ENCODE results near the gene CRTC3. TPM values are rescaled to one million over a fixed set of nuclear protein-coding genes. Genes with fewer than 3 reads are reported as not detected.

Gene CRTC3
- total RNA-seq, 1 experiment from 2014 or later, result 3.9 TPM

GRCh38 chr15:90585863-90586262 lies 56.1 kb downstream of the CRTC3 start:
- no peak overlapping the region for H4K91ac ChIP-seq (ENCODE audit: insufficient read length, low read depth, low read length)
- H3K36me3 Mint-ChIP-seq (ENCODE audit: insufficient read depth in 1 of 3, low read depth in 3 of 3), result no peaks in the 10 kb centered on the region
- no peak overlapping the region for H2AFZ ChIP-seq (ENCODE audit: low read length)
- H2BK12ac ChIP-seq (ENCODE audit: insufficient read length, low read depth, low read length), result no peak overlapping the region
- no peak overlapping the region for H3K27ac Mint-ChIP-seq
- no peaks in the 10 kb centered on the region for H3K9me3 ChIP-seq (ENCODE audit: control insufficient read depth, low read depth, low read length)
- no peak overlapping the region for H3K4ac ChIP-seq (ENCODE audit: low read depth, low read length)
- peaks cover 37 to 48% of the 10 kb centered on the region in 2 experiments for H3K4me1 Mint-ChIP-seq
- H3K18ac ChIP-seq (ENCODE audit: insufficient read length, low read depth, low read length), result no peak overlapping the region
- H2BK20ac ChIP-seq (ENCODE audit: low read depth, low read length, poor library complexity, severe bottlenecking), result no peak overlapping the region
- H3K27ac ChIP-seq (ENCODE audit: insufficient read length, low read depth, low read length), result no peak overlapping the region
- TF ChIP-seq CTCF (conservative IDR thresholded peaks at IDR 0.05), result no peak
- H2BK15ac ChIP-seq (ENCODE audit: low read depth, low read length), result no peak overlapping the region
- no peak overlapping the region for H4K5ac ChIP-seq (ENCODE audit: insufficient read length, low read depth, low read length)
- H3K4me1 ChIP-seq (ENCODE audit: insufficient read depth, low read length), result peaks cover 11% of the 10 kb centered on the region
- H2BK5ac ChIP-seq (ENCODE audit: insufficient read length, low read length), result no peak overlapping the region
- H3K79me1 ChIP-seq (ENCODE audit: insufficient read depth, low read depth, low read length, poor library complexity, severe bottlenecking), result no peaks in the 10 kb centered on the region
- no peak overlapping the region for H4K8ac ChIP-seq (replicated peaks; ENCODE audit: insufficient read length, low read depth, low read length)
- no peak overlapping the region for H3T11ph ChIP-seq (ENCODE audit: low read length)
- H3K56ac ChIP-seq (ENCODE audit: insufficient read length, low read depth, low read length), result no peak overlapping the region
- H2AK5ac ChIP-seq (ENCODE audit: insufficient read length, low read length), result no peak overlapping the region
- H3K9ac ChIP-seq (ENCODE audit: extremely low read depth, insufficient read length, low read length), result no peak overlapping the region
- no peak for DNase-seq
- no peaks in the 10 kb centered on the region for H3K9me3 Mint-ChIP-seq
- no peak overlapping the region for H3K14ac ChIP-seq (ENCODE audit: insufficient read depth, low read length)
- H3K4me2 ChIP-seq (ENCODE audit: insufficient read depth, insufficient read length, low read length), result no peak overlapping the region
- WGBS (ENCODE audit: extremely low coverage, insufficient read length, low lambda C conversion rate), result no CpG with 5 or more reads among the region's 4 CpGs
- peaks cover 7% of the 10 kb centered on the region for H3K27me3 ChIP-seq (ENCODE audit: insufficient read depth, low read length)
- H2BK120ac ChIP-seq (ENCODE audit: low read depth, low read length, poor library complexity, severe bottlenecking), result no peak overlapping the region
- no peak overlapping the region for H3K4me3 Mint-ChIP-seq
- H3K23ac ChIP-seq (ENCODE audit: insufficient read length, low read depth, low read length), result no peak overlapping the region
- peaks cover 52% of the 10 kb centered on the region for H3K27me3 Mint-ChIP-seq (ENCODE audit: low read depth)
- H3K23me2 ChIP-seq (ENCODE audit: insufficient read length, low read depth, low read length, poor library complexity, severe bottlenecking), result no peaks in the 10 kb centered on the region
- no peaks in the 10 kb centered on the region for H4K20me1 ChIP-seq (ENCODE audit: control insufficient read depth, insufficient read depth, insufficient read length)
- H3K79me2 ChIP-seq (ENCODE audit: insufficient read depth, low read length), result no peaks in the 10 kb centered on the region
